Adrenal gland (tissue), 5 donors: ENCODE results near the gene CSRP1.

Experiments
- POLR2A ChIP-seq, 2 donors: fragments of 450-650 bp; IDR thresholded peaks; one replicate each; pipeline ENCODE4 v1.6.1; 2017; ENCODE audit warnings: antibody characterized with exemption in 2 of 2, mild to moderate bottlenecking in 2 of 2, moderate library complexity in 1 of 2
- TF ChIP-seq, protein P1 (sequence below), 6 experiments: fragments of 450-650 bp in 4 of 6; fragments of 200-600 bp in 2 of 6; sonication (generic) in 1 of 6; IDR thresholded peaks; 1 replicate in 5 of 6; 2 replicates in 1 of 6; pipeline versions ENCODE4 v1.5.1 to v1.8.0; 2016 to 2021; ENCODE audit warnings: antibody characterized with exemption in 6 of 6, mild to moderate bottlenecking in 2 of 6, moderate library complexity in 1 of 6
- donor health status: DM: no; HTN: no; CAD: no.

DNA sequence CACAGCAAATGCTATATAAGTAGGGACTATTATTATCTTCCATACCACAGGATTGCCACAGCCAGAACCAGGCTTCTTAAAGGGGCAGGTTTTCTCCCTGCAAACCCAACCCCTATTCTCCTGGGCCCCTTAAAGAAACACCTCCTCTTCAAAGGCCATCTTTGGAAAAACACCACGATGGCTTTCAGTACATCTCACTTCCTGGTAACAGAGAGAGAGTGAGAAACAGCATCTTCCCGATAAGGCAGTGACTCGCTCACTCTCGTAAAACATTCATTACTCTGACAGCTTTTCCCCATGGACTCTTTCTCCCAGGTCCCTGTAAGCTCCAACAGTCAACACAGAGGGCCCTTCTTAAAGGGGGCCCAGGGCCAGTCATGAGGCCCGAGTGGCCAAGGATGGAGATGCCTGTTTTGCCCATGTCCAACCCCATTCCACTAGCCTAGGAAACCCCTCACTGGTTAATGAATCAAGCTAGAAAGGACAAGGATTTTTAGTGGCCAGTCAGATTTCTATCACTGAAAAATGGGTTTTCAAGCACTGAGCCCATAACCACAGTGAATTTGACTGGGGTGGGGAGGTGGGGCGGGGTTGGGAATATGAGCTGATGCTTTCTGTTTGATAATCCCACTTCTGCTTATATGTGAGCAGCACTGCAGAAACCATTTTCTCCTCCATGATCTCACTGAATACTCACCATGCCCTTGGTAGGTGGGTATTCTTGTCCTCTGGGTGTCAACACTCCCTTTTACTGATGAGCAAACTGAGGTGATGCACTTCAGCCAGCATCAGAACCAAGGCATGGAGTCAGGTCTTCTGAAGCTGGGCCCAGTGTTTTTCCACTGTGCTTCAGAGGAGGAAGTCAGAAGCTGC, 28.4 kb upstream of the CSRP1 start:
- TF ChIP-seq, protein P1, sequence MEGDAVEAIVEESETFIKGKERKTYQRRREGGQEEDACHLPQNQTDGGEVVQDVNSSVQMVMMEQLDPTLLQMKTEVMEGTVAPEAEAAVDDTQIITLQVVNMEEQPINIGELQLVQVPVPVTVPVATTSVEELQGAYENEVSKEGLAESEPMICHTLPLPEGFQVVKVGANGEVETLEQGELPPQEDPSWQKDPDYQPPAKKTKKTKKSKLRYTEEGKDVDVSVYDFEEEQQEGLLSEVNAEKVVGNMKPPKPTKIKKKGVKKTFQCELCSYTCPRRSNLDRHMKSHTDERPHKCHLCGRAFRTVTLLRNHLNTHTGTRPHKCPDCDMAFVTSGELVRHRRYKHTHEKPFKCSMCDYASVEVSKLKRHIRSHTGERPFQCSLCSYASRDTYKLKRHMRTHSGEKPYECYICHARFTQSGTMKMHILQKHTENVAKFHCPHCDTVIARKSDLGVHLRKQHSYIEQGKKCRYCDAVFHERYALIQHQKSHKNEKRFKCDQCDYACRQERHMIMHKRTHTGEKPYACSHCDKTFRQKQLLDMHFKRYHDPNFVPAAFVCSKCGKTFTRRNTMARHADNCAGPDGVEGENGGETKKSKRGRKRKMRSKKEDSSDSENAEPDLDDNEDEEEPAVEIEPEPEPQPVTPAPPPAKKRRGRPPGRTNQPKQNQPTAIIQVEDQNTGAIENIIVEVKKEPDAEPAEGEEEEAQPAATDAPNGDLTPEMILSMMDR (IDR thresholded peaks at IDR 0.05): no peak
- TF ChIP-seq POLR2A (IDR thresholded peaks at IDR 0.05): no peak
